ENCODE data around the gene GGA2.

GGA2 gene

GRCh38 chr16:23435500-23435899, 74.8 kb downstream of the GGA2 start (continued):
- TF ChIP-seq ZSCAN23 (tag by site-specific recombination; IDR thresholded peaks at IDR 0.05) (no peak), ZBTB1 (tag by site-specific recombination; IDR thresholded peaks at IDR 0.05) (no peak), GFI1B (tag by site-specific recombination; IDR thresholded peaks at IDR 0.05) (no peak), TRIM28 (IDR thresholded peaks at IDR 0.05; ENCODE audit: borderline replicate concordance, low read length) (no peak), ZSCAN30 (tag by site-specific recombination; IDR thresholded peaks at IDR 0.05) (0 out of 2 replicates have a peak, but pooled peaks have one; percentile 8), ZNF140 (tag by site-specific recombination; IDR thresholded peaks at IDR 0.05) (no peak), ZNF19 (tag by site-specific recombination; IDR thresholded peaks at IDR 0.05; ENCODE audit: low read depth) (no peak), SCRT2 (tag by site-specific recombination; IDR thresholded peaks at IDR 0.05) (0 out of 2 replicates have a peak, but pooled peaks have one; percentile 31), ZNF621 (tag by site-specific recombination; IDR thresholded peaks at IDR 0.05) (no peak)
- TF ChIP-seq, protein P1, sequence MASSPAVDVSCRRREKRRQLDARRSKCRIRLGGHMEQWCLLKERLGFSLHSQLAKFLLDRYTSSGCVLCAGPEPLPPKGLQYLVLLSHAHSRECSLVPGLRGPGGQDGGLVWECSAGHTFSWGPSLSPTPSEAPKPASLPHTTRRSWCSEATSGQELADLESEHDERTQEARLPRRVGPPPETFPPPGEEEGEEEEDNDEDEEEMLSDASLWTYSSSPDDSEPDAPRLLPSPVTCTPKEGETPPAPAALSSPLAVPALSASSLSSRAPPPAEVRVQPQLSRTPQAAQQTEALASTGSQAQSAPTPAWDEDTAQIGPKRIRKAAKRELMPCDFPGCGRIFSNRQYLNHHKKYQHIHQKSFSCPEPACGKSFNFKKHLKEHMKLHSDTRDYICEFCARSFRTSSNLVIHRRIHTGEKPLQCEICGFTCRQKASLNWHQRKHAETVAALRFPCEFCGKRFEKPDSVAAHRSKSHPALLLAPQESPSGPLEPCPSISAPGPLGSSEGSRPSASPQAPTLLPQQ (tag by site-specific recombination; IDR thresholded peaks at IDR 0.05), result no peak
- TF ChIP-seq, protein P2, sequence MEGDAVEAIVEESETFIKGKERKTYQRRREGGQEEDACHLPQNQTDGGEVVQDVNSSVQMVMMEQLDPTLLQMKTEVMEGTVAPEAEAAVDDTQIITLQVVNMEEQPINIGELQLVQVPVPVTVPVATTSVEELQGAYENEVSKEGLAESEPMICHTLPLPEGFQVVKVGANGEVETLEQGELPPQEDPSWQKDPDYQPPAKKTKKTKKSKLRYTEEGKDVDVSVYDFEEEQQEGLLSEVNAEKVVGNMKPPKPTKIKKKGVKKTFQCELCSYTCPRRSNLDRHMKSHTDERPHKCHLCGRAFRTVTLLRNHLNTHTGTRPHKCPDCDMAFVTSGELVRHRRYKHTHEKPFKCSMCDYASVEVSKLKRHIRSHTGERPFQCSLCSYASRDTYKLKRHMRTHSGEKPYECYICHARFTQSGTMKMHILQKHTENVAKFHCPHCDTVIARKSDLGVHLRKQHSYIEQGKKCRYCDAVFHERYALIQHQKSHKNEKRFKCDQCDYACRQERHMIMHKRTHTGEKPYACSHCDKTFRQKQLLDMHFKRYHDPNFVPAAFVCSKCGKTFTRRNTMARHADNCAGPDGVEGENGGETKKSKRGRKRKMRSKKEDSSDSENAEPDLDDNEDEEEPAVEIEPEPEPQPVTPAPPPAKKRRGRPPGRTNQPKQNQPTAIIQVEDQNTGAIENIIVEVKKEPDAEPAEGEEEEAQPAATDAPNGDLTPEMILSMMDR (tag by site-specific recombination; IDR thresholded peaks at IDR 0.05), result peak; percentile 83
- TF ChIP-seq, protein P3, sequence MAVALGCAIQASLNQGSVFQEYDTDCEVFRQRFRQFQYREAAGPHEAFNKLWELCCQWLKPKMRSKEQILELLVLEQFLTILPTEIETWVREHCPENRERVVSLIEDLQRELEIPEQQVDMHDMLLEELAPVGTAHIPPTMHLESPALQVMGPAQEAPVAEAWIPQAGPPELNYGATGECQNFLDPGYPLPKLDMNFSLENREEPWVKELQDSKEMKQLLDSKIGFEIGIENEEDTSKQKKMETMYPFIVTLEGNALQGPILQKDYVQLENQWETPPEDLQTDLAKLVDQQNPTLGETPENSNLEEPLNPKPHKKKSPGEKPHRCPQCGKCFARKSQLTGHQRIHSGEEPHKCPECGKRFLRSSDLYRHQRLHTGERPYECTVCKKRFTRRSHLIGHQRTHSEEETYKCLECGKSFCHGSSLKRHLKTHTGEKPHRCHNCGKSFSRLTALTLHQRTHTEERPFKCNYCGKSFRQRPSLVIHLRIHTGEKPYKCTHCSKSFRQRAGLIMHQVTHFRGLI (tag by site-specific recombination; IDR thresholded peaks at IDR 0.05), result no peak

GRCh38 chr16:23434380-23434779, 75.9 kb downstream of the GGA2 start:
- no peak overlapping the region for H3K27ac ChIP-seq (ENCODE audit: extremely low read depth, low read depth, low read length)
- CTCF ChIA-PET, result interaction anchor here (0.5 to 6.3 kb wide), 59 partner anchors 9 to 1824 kb away, joined by 3 to 174 read pairs (median 4); partner anchors contain the start of genes COG7, EARS2, SCNN1B and SCNN1G
- TF ChIP-seq ZNF670 (tag by site-specific recombination; IDR thresholded peaks at IDR 0.05; ENCODE audit: low read depth) (no peak), IKZF3 (tag by site-specific recombination; IDR thresholded peaks at IDR 0.05) (peak; percentile 37; the same call in 1 of the 2 replicates), SP3 (tag by site-specific recombination; IDR thresholded peaks at IDR 0.05) (no peak), ZNF561 (tag by site-specific recombination; IDR thresholded peaks at IDR 0.05; ENCODE audit: borderline replicate concordance) (no peak), ZNF311 (tag by site-specific recombination; IDR thresholded peaks at IDR 0.05; ENCODE audit: borderline replicate concordance) (no peak), ZNF645 (tag by site-specific recombination; IDR thresholded peaks at IDR 0.05) (no peak), ZBTB1 (tag by site-specific recombination; IDR thresholded peaks at IDR 0.05) (no peak), REST (tag by site-specific recombination; IDR thresholded peaks at IDR 0.05) (no peak), ZNF48 (tag by site-specific recombination; IDR thresholded peaks at IDR 0.05) (no peak), ZIC2 (tag by site-specific recombination; IDR thresholded peaks at IDR 0.05) (no peak), GFI1B (tag by site-specific recombination; IDR thresholded peaks at IDR 0.05) (no peak)
- TF ChIP-seq, protein P4, sequence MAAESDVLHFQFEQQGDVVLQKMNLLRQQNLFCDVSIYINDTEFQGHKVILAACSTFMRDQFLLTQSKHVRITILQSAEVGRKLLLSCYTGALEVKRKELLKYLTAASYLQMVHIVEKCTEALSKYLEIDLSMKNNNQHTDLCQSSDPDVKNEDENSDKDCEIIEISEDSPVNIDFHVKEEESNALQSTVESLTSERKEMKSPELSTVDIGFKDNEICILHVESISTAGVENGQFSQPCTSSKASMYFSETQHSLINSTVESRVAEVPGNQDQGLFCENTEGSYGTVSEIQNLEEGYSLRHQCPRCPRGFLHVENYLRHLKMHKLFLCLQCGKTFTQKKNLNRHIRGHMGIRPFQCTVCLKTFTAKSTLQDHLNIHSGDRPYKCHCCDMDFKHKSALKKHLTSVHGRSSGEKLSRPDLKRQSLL (tag by site-specific recombination; IDR thresholded peaks at IDR 0.05), result no peak
- TF ChIP-seq, protein P1 (tag by site-specific recombination; IDR thresholded peaks at IDR 0.05), result no peak
- TF ChIP-seq, protein P5, sequence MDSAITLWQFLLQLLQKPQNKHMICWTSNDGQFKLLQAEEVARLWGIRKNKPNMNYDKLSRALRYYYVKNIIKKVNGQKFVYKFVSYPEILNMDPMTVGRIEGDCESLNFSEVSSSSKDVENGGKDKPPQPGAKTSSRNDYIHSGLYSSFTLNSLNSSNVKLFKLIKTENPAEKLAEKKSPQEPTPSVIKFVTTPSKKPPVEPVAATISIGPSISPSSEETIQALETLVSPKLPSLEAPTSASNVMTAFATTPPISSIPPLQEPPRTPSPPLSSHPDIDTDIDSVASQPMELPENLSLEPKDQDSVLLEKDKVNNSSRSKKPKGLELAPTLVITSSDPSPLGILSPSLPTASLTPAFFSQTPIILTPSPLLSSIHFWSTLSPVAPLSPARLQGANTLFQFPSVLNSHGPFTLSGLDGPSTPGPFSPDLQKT (IDR thresholded peaks at IDR 0.05; ENCODE audit: borderline replicate concordance, low read depth, low read length), result no peak

More at GRCh38 chr16:23434380-23434779, 75.9 kb downstream of the GGA2 start:
- Histone ChIP-seq H3K4me1 (ENCODE audit: control insufficient read depth, insufficient read depth, low read length) (no peaks in the 10 kb centered on the region), H3K36me3 (ENCODE audit: control insufficient read depth in 2 of 2, insufficient read depth in 1 of 2, low read length in 2 of 2) (peaks cover 20 to 59% of the 10 kb centered on the region in 2 experiments), H3K9me3 (ENCODE audit: control insufficient read depth, insufficient read depth, low read depth, low read length) (no peaks in the 10 kb centered on the region), H3K4me3 (ENCODE audit: low read depth, low read length) (no peak overlapping the region)
- POLR2A ChIA-PET, result no interaction called here

Data from HEK293 (cell line).